ENCODE results near the gene ZMYND12.

Gene ZMYND12

DNA sequence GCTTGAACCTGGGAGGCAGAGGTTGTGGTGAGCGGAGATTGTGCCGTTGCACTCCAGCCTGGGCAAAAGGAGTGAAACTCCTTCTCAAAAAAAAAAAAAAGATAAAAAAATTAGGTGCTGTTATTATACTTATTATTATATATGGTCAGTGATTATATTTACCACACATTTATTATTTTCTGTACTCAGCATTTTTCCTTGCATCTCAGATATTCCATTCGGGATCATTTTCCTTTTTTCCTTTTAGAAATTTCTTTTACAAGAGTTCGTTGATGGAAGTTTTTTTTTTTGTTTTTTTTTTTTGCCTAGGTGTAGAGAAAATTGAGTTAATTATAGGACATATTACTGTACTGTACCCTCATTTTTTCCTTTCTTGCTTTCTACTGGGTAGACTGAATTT, 20.8 kb upstream of the ZMYND12 start:
- no peaks in the 10 kb centered on the region for H3K9me2 ChIP-seq (replicated peaks; ENCODE audit: low read depth, low read length)
- no peak for TF ChIP-seq EZH2phosphoT487 (IDR thresholded peaks at IDR 0.05; ENCODE audit: borderline replicate concordance)
- no peak for TF ChIP-seq CTCF (conservative IDR thresholded peaks at IDR 0.05; ENCODE audit: low read length)
- H3K9ac ChIP-seq (ENCODE audit: low read depth, low read length, poor library complexity, severe bottlenecking), result no peak overlapping the region
- no peaks in the 10 kb centered on the region for H3K79me2 ChIP-seq (ENCODE audit: insufficient read depth, low read length)
- H3K4me1 ChIP-seq (ENCODE audit: insufficient read depth, low read length, poor library complexity, severe bottlenecking), result no peaks in the 10 kb centered on the region
- no peak overlapping the region for H3K4me3 ChIP-seq (ENCODE audit: low read length, poor library complexity, severe bottlenecking)
- no peak overlapping the region for H3K4me2 ChIP-seq (ENCODE audit: low read depth, low read length, poor library complexity, severe bottlenecking)
- H3K36me3 ChIP-seq (ENCODE audit: insufficient read depth, low read length), result no peaks in the 10 kb centered on the region
- no peak overlapping the region for H2AFZ ChIP-seq (ENCODE audit: low read length)
- no peaks in the 10 kb centered on the region for H3K27me3 ChIP-seq (ENCODE audit: insufficient read depth, low read length, poor library complexity, severe bottlenecking)
- no peaks in the 10 kb centered on the region for H3F3A ChIP-seq (ENCODE audit: low read depth)
- no peaks in the 10 kb centered on the region for H3K9me3 ChIP-seq (ENCODE audit: insufficient read depth, low read depth, low read length)
- no peaks in the 10 kb centered on the region for H4K20me1 ChIP-seq (ENCODE audit: insufficient read depth, low read length, poor library complexity, severe bottlenecking)

DNA sequence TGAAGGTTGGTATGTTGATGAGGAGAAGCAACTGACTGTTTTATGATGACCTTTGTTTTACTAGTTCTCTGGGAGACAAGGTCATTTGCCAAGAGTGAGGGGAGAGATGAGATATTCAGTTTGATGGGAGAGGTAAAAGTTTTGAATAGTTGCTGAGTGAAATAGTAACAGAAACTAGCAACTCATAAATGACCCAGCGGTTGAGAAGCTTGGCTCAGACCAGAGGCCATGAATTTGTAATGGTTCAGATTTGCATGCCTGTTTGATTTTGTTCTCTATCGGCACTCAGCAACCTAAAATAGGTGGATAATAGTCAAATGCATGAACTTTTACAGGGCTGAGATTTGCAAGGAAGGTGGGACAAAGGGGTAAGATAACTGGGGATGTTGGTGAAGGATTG, 13.9 kb upstream of the ZMYND12 start:
- Histone ChIP-seq H3K9ac (ENCODE audit: low read depth, low read length, poor library complexity, severe bottlenecking) (no peak overlapping the region), H2AFZ (ENCODE audit: low read length) (no peak overlapping the region), H3K9me2 (replicated peaks; ENCODE audit: low read depth, low read length) (no peaks in the 10 kb centered on the region), H3K9me3 (ENCODE audit: insufficient read depth, low read depth, low read length) (no peaks in the 10 kb centered on the region), H3K4me1 (ENCODE audit: insufficient read depth, low read length, poor library complexity, severe bottlenecking) (no peaks in the 10 kb centered on the region), H3K4me2 (ENCODE audit: low read depth, low read length, poor library complexity, severe bottlenecking) (no peak overlapping the region), H3K79me2 (ENCODE audit: insufficient read depth, low read length) (no peaks in the 10 kb centered on the region), H3K4me3 (ENCODE audit: low read length, poor library complexity, severe bottlenecking) (no peak overlapping the region), H3K27me3 (ENCODE audit: insufficient read depth, low read length, poor library complexity, severe bottlenecking) (peaks cover 15% of the 10 kb centered on the region), H3K36me3 (ENCODE audit: insufficient read depth, low read length) (no peaks in the 10 kb centered on the region), H4K20me1 (ENCODE audit: insufficient read depth, low read length, poor library complexity, severe bottlenecking) (no peaks in the 10 kb centered on the region), H3F3A (ENCODE audit: low read depth) (no peaks in the 10 kb centered on the region)
- TF ChIP-seq EZH2phosphoT487 (IDR thresholded peaks at IDR 0.05; ENCODE audit: borderline replicate concordance) (no peak), CTCF (conservative IDR thresholded peaks at IDR 0.05; ENCODE audit: low read length) (no peak)

DNA sequence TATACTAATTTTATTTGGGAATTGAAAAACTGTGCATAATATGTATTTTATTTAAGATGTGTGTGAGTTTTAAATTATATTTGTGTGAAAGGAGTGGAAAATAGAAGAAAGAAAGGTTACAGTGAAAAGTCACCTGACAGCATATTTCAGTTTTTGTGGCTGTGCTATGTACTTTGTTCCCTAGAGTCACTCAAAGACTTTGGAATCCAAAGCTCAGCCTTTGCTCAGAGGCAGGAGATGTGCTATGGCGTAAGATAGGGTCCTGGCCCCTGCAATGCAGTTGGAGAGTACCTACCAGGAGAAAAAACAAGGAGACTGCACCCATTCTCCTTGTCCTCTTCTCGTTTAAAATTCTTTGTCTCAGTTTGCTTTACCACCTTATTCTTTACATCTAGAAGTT, 10.2 kb upstream of the ZMYND12 start:
- H3K4me1 ChIP-seq (ENCODE audit: insufficient read depth, low read length, poor library complexity, severe bottlenecking), result peaks cover 8% of the 10 kb centered on the region
- peaks cover 15% of the 10 kb centered on the region for H3K27me3 ChIP-seq (ENCODE audit: insufficient read depth, low read length, poor library complexity, severe bottlenecking)
- no peak overlapping the region for H2AFZ ChIP-seq (ENCODE audit: low read length)
- H3K9me3 ChIP-seq (ENCODE audit: insufficient read depth, low read depth, low read length), result no peaks in the 10 kb centered on the region
- no peaks in the 10 kb centered on the region for H3K9me2 ChIP-seq (replicated peaks; ENCODE audit: low read depth, low read length)
- no peaks in the 10 kb centered on the region for H3F3A ChIP-seq (ENCODE audit: low read depth)
- H3K79me2 ChIP-seq (ENCODE audit: insufficient read depth, low read length), result no peaks in the 10 kb centered on the region
- H3K4me2 ChIP-seq (ENCODE audit: low read depth, low read length, poor library complexity, severe bottlenecking), result no peak overlapping the region
- no peaks in the 10 kb centered on the region for H3K36me3 ChIP-seq (ENCODE audit: insufficient read depth, low read length)
- no peak overlapping the region for H3K9ac ChIP-seq (ENCODE audit: low read depth, low read length, poor library complexity, severe bottlenecking)
- TF ChIP-seq CTCF (conservative IDR thresholded peaks at IDR 0.05; ENCODE audit: low read length), result no peak
- TF ChIP-seq EZH2phosphoT487 (IDR thresholded peaks at IDR 0.05; ENCODE audit: borderline replicate concordance), result no peak
- H4K20me1 ChIP-seq (ENCODE audit: insufficient read depth, low read length, poor library complexity, severe bottlenecking), result no peaks in the 10 kb centered on the region
- no peak overlapping the region for H3K4me3 ChIP-seq (ENCODE audit: low read length, poor library complexity, severe bottlenecking)

All from Loucy (cell line).